HG02885 (cell line): ENCODE results near the gene SENP7.
"Not testable (repeated sequence)": the region's sequence is repeated elsewhere in the genome, so short reads cannot be mapped to it uniquely, and the experiment has no call there.

Experiments used
- ATAC-seq: cut with Tn5 transposase; IDR thresholded peaks from one replicate; pipeline ENCODE4 v1.9.1; 2021; ENCODE audit warnings: mild to moderate bottlenecking; ENCODE audit not compliant: unreplicated experiment, poor library complexity

Gene SENP7

DNA sequence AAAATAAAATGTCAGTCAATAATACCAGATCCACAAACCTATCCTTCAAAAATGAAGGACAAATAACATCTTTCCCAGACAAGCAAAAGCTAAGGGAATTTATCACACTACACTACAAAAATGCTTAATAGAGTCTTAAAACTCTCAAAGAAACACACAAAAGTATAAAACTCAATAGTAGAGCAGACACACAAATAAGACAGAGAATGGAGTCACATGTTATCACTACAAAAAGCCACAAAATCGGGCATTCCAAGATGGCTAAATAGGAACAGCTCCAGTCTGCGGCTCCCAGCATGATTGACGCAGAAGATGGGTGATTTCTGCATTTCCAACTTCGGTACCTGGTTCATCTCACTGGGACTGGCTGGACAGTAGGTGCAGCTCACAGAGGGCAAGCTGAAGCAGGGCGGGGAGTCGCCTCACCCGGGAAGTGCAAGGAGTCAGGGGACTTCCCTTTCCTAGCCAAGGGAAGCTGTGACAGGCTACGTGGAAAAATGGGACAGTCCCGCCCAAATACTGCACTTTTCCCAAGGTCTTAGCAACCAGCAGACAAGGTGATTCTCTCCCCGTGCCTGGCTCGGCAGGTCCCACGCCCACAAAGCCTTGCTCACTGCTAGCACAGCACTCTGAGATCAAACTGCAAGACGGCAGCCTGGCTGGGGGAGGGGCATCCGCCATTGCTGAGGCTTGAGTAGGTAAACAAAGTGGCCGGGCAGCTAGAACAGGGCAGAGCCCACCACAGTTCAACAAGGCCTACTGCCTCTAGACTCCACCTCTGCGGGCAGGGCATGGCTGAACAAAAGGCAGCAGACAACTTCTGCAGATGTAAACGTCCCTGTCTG is 46.3 kb downstream of the SENP7 start:
- ATAC-seq, result no peak

DNA sequence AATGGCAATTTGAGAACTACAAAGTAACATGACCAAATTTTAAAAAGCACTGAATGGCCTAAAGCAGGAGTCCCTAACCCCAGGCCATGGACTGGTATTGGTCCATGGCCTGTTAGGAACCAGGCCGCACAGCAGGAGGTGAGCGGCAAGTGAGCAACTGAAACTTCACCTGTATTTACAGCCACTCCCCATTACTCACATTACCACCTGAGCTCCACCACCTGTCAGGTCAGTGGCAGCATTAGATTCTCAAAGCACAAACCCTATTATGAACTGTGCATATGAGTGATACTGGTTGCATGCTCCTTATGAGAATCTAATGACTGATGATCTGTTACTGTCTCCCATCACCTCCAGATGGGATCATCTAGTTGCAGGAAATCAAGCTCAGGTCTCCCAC is 48.8 kb downstream of the SENP7 start:
- no peak for ATAC-seq

DNA sequence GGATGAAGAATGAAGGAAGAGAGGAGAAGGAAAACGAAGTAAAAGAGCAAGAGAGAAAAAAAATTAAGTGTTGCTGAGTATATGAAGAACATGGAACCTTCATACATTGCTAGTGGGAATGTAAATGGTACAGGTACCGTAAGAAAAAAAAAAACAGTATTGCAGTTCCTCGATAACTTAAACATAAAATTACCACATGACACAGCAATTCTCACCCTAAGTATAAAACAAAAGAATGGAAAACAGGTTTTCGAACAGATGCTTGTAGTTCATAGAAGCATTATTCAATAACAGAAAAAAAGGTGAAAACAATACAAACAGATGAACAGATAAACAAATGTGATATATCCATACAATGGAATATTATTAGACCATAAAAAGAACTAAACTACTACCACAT is 51.6 kb downstream of the SENP7 start:
- no peak for ATAC-seq

GRCh38 chr3:101458387-101458786 is 54.6 kb downstream of the SENP7 start:
- no peak for ATAC-seq

GRCh38 chr3:101454629-101455028 is 58.4 kb downstream of the SENP7 start:
- ATAC-seq, result no peak

- ATAC-seq, result no peak
Measured at GRCh38 chr3:101453961-101454360, 59.1 kb downstream of the SENP7 start.

DNA sequence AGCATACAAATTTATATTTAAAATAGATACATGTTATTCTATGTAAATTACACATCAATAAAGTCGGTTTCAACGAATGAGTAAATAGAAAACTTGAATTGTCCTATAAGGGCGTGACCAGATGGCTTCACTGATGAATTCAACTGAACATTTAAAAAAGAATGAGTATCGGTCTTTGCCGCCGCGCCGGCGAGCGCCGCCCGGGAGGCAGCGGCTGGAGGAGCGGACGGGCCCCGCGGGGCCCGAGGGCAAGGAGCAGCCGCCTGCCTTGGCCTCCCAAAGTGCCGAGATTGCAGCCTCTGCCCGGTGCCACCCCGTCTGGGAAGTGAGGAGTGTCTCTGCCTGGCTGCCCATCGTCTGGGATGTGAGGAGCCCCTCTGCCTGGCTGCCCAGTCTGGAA is 74.4 kb downstream of the SENP7 start:
- not testable (repeated sequence) for ATAC-seq

DNA sequence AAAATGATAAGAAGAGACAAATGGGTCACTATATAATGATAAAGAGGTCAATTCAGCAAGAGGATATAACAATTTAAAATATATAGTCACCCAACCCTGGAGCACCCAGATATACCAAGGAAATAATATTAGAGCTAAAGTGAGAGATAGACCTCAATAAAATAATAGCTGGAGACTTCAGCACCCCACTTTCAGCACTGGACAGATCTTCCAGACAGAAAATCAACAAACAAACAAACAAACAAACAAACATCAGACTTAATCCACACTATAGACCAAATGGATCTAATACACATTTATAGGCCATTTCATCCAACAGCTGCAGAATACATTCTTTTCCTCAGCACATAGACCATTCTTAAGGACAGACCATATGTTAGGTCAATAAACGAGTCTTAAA is 79.4 kb downstream of the SENP7 start:
- ATAC-seq, result no peak

- ATAC-seq, result no peak
Measured at GRCh38 chr3:101423984-101424888, 88.8 kb downstream of the SENP7 start.

DNA sequence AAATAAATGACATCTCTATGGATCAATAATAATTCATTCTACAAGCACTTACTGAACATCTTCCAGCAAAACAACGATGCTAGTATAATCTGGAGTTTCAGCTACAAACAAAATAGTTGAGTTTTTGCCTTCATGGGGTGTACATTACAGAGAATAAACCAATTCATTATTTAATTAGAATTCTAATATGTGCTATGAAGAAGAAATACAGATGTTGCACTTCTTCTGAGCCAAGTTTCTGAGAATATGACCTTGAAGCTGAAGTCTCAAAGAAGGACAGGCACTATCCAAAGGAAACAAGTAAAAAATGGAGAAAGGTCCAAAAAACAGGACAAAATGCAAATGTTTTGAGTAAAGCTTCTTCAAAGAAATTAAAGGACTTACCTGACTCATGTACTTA is 94.2 kb downstream of the SENP7 start:
- ATAC-seq, result no peak

DNA sequence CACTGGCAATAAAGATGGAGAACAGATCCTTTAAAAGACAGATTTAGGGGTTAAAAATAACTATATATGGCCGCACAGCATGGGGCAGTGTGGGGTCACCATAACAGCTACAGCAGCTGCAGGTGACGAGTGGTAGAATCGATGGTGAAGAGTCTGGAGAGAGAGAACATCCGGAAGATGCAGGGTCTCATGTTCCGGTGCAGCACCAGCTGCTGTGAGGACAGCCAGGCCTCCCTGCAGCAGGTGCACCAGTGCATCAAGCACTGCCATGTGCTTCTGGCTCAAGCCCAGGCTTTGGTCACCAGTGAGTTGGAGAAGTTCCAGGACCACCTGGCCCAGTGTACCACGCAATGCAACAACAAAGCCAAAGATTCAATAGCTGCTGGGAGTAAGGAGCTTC is 98.9 kb downstream of the SENP7 start:
- ATAC-seq, result no peak

DNA sequence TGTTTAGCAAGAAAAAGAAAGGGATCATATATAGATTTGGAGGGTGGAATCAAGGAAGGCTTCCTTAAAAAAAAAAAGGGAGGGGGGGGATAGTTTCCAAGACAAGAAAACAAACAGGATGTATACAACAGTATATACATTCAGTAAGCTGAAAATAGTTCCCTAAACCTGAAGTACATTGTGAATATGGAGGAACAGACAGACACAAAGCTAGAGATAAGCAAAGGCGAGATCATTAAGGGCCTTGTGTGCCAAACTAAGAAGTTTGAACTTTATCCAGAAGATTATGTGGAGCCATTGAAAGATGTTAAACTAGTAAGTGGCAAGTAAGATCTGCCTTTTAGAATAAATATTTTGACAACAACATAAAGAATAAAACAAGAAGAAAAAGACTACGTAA is 99.4 kb downstream of the SENP7 start:
- no peak for ATAC-seq

GRCh38 chr3:101391413-101391950 is 121.5 kb downstream of the SENP7 start:
- ATAC-seq, result no peak

- no peak for ATAC-seq
Measured at GRCh38 chr3:101388706-101389105, 124.3 kb downstream of the SENP7 start.

DNA sequence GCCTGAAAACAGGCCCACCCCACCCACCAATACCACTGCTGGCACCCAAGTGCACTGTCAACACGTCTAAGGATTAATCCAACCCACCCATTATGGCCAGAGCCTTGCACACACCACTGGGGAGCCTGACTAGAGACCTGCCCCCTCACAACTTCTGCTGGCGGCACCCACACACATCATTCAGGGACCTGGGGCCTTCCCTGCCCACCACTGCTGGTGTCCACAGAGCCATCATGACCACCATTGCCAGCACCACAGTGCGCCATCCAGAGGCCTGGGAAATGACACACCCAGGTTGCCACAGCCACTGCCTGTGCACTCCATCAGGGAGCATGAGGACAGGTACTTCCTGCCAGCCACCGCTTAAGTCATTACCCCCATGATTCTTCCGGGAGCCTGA is 125.7 kb downstream of the SENP7 start:
- ATAC-seq, result no peak

DNA sequence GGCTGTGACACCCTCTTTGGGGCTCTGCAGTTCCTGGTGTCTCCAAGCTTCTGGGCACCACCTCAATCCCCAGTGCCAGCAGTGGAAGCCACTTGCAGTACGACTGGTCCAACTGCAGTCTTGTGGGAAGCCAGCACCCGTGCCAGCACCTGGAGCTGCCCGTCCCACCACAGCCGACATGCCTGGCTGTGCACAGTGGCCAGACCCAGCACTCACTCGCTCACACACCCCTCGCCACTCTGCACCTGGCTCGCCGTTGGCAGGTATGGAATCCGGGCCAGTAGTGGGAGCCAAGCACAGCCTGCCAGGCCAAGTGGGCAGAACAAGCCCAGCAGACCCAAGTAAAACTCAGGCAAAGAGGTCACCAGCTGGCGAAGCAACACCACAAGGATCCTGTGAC is 128.6 kb downstream of the SENP7 start:
- ATAC-seq, result no peak

GRCh38 chr3:101383656-101384055 is 129.4 kb downstream of the SENP7 start:
- no peak for ATAC-seq

DNA sequence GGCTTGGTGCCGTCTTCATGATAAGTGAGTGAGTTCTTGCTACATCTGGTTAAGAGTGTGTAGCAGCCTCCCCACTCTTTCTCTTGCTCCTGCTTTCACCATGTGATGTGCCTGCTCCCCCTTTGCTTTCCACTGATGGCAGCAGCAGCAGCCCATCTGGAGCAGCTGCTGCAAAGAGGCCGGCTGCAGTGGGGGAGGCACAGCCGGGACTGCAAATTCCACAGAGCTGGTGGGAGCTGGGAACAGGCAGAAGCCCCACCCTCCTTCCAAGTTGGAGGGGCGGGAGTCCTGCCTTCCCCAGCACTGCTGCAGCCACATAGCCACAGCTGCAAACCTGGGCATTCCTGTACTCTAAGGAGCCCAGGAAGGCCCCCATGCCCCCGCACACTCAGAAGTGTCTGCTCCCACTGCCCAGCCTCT is 129.8 kb downstream of the SENP7 start:
- no peak for ATAC-seq

- ATAC-seq, result no peak
Measured at GRCh38 chr3:101381809-101382208, 131.2 kb downstream of the SENP7 start.

DNA sequence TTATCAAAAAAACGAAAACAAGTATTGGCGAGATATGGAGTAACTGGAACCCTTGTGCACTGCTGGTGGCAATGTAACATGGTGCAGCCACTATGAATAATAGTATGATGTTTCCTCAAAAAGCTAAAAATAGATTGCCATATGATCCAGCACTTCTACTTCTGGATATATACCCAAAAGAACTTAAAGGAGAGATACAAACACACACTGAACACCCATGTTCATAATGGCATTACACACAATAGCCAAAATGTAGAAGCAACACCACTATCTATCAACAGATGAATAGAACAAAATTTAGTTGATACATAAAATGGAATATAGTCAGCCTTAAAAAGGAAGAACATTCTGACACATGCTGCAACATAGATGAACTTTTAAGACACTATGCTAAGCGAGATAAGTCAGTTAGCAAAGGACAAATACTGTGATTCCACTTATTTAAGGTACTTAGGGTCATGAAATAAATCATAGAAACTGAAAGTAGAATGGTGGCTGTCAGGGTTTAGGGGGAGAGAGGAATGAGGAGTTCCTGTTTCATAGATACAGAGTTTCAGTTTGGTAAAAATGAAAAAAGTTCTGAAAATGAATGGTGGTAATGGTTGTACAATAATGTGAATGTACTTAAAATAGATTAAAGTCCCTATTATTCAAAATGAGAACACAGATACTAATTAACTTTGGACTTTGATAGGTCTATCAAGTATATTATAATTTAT is 133.2 kb downstream of the SENP7 start:
- ATAC-seq, result peak; percentile 95
